ENCODE measurements around the gene SHB.

The SHB gene

GRCh38 chr9:38035873-38036272 lies 33.2 kb downstream of the SHB start:
- H3F3A ChIP-seq (ENCODE audit: insufficient read depth, low read length) = no peaks in the 10 kb centered on the region
- H3K9ac ChIP-seq (ENCODE audit: low read length) = no peak overlapping the region
- no peaks in the 10 kb centered on the region for H4K20me1 ChIP-seq (ENCODE audit: insufficient read depth, low read length)
- no peak overlapping the region for H3K27ac ChIP-seq (ENCODE audit: low read depth, low read length, poor library complexity, severe bottlenecking)
- TF ChIP-seq EZH2 (IDR thresholded peaks at IDR 0.05; ENCODE audit: borderline replicate concordance, low read length) = no peak
- no peak for TF ChIP-seq CTCF (IDR thresholded peaks at IDR 0.05; ENCODE audit: low read length)
- H3K4me3 ChIP-seq (ENCODE audit: low read depth, low read length, poor library complexity, severe bottlenecking) = no peak overlapping the region
- no peaks in the 10 kb centered on the region for H3K9me2 ChIP-seq (ENCODE audit: low read depth, low read length)
- no peaks in the 10 kb centered on the region; the same call in 1 of the 2 replicates for H3K27me3 ChIP-seq (ENCODE audit: insufficient read depth, low read length)
- no peaks in the 10 kb centered on the region for H3K36me3 ChIP-seq (ENCODE audit: insufficient read depth, low read length)
- H3K4me2 ChIP-seq (ENCODE audit: low read length) = no peak overlapping the region
- H3K9me3 ChIP-seq (ENCODE audit: low read length) = no peaks in the 10 kb centered on the region
- no peaks in the 10 kb centered on the region for H3K4me1 ChIP-seq (ENCODE audit: insufficient read depth, low read length, severe bottlenecking)
- H3K79me2 ChIP-seq (ENCODE audit: insufficient read depth, low read length) = no peaks in the 10 kb centered on the region
- no peak overlapping the region for H2AFZ ChIP-seq (ENCODE audit: low read length)

GRCh38 chr9:38033941-38034340 lies 35.1 kb downstream of the SHB start:
- Histone ChIP-seq H3K27ac (ENCODE audit: low read depth, low read length, poor library complexity, severe bottlenecking) (no peak overlapping the region), H3K4me3 (ENCODE audit: low read depth, low read length, poor library complexity, severe bottlenecking) (no peak overlapping the region), H3K9me3 (ENCODE audit: low read length) (no peaks in the 10 kb centered on the region), H3K4me1 (ENCODE audit: insufficient read depth, low read length, severe bottlenecking) (no peaks in the 10 kb centered on the region), H3K36me3 (ENCODE audit: insufficient read depth, low read length) (no peaks in the 10 kb centered on the region), H3K79me2 (ENCODE audit: insufficient read depth, low read length) (no peaks in the 10 kb centered on the region), H4K20me1 (ENCODE audit: insufficient read depth, low read length) (no peaks in the 10 kb centered on the region), H3F3A (ENCODE audit: insufficient read depth, low read length) (no peaks in the 10 kb centered on the region), H3K27me3 (ENCODE audit: insufficient read depth, low read length) (no peaks in the 10 kb centered on the region), H2AFZ (ENCODE audit: low read length) (no peak overlapping the region), H3K4me2 (ENCODE audit: low read length) (no peak overlapping the region), H3K9me2 (ENCODE audit: low read depth, low read length) (no peaks in the 10 kb centered on the region), H3K9ac (ENCODE audit: low read length) (no peak overlapping the region)
- TF ChIP-seq EZH2 (IDR thresholded peaks at IDR 0.05; ENCODE audit: borderline replicate concordance, low read length) (no peak), CTCF (IDR thresholded peaks at IDR 0.05; ENCODE audit: low read length) (no peak)

- no peaks in the 10 kb centered on the region for H3K4me1 ChIP-seq (ENCODE audit: insufficient read depth, low read length, severe bottlenecking)
Measured at GRCh38 chr9:38032266-38033110, 36.5 kb downstream of the SHB start.

More at GRCh38 chr9:38032266-38033110, 36.5 kb downstream of the SHB start:
- TF ChIP-seq CTCF (IDR thresholded peaks at IDR 0.05; ENCODE audit: low read length) (no peak), EZH2 (IDR thresholded peaks at IDR 0.05; ENCODE audit: borderline replicate concordance, low read length) (no peak)
- Histone ChIP-seq H3K9ac (ENCODE audit: low read length) (no peak overlapping the region), H3K79me2 (ENCODE audit: insufficient read depth, low read length) (no peaks in the 10 kb centered on the region), H3K27me3 (ENCODE audit: insufficient read depth, low read length) (no peaks in the 10 kb centered on the region), H3K4me2 (ENCODE audit: low read length) (no peak overlapping the region), H2AFZ (ENCODE audit: low read length) (no peak overlapping the region), H3K36me3 (ENCODE audit: insufficient read depth, low read length) (no peaks in the 10 kb centered on the region), H3F3A (ENCODE audit: insufficient read depth, low read length) (no peaks in the 10 kb centered on the region), H3K9me2 (ENCODE audit: low read depth, low read length) (no peaks in the 10 kb centered on the region), H3K27ac (ENCODE audit: low read depth, low read length, poor library complexity, severe bottlenecking) (no peak overlapping the region), H4K20me1 (ENCODE audit: insufficient read depth, low read length) (no peaks in the 10 kb centered on the region), H3K9me3 (ENCODE audit: low read length) (no peaks in the 10 kb centered on the region), H3K4me3 (ENCODE audit: low read depth, low read length, poor library complexity, severe bottlenecking) (no peak overlapping the region)

All from OCI-LY1 (cell line).